Activated T-cell treated with anti-CD3 and anti-CD28 coated beads, Interleukin-2, amount 50 U/mL, for 4 hours (primary cell): ENCODE measurements around the gene LHB. TPM values are rescaled to one million over a fixed set of nuclear protein-coding genes. Genes with fewer than 3 reads are reported as not detected.
"Not testable (repeated sequence)": the region's sequence is repeated elsewhere in the genome, so short reads cannot be mapped to it uniquely, and the experiment has no call there.

Source experiments
- ATAC-seq, 2 donors: fragments of 200-7000 bp; cut with Tn5 transposase; one replicate each; pipeline ENCODE4 v1.10.0; 2021
- DNase-seq: peaks from one replicate; pipeline ENCODE4 v3.0.0-alpha.2; 2020
- H3K27me3 Mint-ChIP-seq: one replicate; pipeline ENCODE4 v1.8.0; 2021; ENCODE audit warnings: low read depth, mixed read lengths
- H3K36me3 Mint-ChIP-seq: one replicate; pipeline ENCODE4 v1.8.0; 2022; ENCODE audit warnings: mixed read lengths; ENCODE audit not compliant: insufficient read depth
- H3K4me1 Mint-ChIP-seq: one replicate; pipeline ENCODE4 v1.8.0; 2021; ENCODE audit warnings: low read depth, mixed read lengths
- H3K4me3 Mint-ChIP-seq: one replicate; pipeline ENCODE4 v1.8.0; 2021; ENCODE audit warnings: mild to moderate bottlenecking, moderate library complexity, mixed read lengths
- H3K9me3 Mint-ChIP-seq: one replicate; pipeline ENCODE4 v1.8.0; 2021; ENCODE audit warnings: mixed read lengths
- total RNA-seq, 3 donors: library from RNA; stranded (reverse); gene quantifications; one replicate each; pipeline ENCODE4 v1.2.1, GENCODE V29; 2021

Gene LHB
- total RNA-seq, 3 donors from 2014 or later, result not detected

DNA sequence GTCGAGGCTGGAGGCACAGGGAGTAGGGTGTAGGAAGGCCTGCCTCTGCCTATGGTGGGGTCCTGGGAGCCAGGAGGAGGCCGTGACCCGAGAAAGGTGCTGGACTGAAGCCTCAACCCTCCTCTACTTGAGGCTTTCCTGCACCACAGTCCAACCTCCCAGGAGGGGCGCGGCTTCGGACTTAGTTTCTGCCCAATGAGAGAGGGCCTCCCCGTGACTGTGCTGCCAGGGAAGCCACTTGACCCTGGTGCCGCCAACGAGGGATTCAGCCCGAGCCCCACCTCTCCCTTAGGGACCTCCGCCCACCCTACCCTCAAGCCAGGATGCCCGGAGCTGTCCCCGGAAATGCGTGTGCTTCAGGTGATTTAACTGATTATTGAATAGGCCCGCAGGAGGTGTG, 7.3 kb upstream of the LHB start, which contains the start of gene CGB3:
TSS of gene CGB3 (minus strand) at position 101 of the 400 bp plus-strand sequence. CDS start 362 bp downstream, outside the sequence.
- not testable (repeated sequence) for H3K36me3 Mint-ChIP-seq, ATAC-seq, H3K9me3 Mint-ChIP-seq, H3K27me3 Mint-ChIP-seq, DNase-seq, H3K4me1 Mint-ChIP-seq, H3K4me3 Mint-ChIP-seq

- no peak overlapping the region for H3K4me3 Mint-ChIP-seq
- ATAC-seq (no peak), DNase-seq (no peak)
- peaks cover 3% of the 10 kb centered on the region for H3K27me3 Mint-ChIP-seq
- H3K36me3 Mint-ChIP-seq, result no peaks in the 10 kb centered on the region
- H3K9me3 Mint-ChIP-seq, result no peaks in the 10 kb centered on the region
- H3K4me1 Mint-ChIP-seq, result peaks cover 18% of the 10 kb centered on the region
These were observed 5.2 kb upstream of the LHB start for GRCh38 chr19:49022116-49022515.

DNA sequence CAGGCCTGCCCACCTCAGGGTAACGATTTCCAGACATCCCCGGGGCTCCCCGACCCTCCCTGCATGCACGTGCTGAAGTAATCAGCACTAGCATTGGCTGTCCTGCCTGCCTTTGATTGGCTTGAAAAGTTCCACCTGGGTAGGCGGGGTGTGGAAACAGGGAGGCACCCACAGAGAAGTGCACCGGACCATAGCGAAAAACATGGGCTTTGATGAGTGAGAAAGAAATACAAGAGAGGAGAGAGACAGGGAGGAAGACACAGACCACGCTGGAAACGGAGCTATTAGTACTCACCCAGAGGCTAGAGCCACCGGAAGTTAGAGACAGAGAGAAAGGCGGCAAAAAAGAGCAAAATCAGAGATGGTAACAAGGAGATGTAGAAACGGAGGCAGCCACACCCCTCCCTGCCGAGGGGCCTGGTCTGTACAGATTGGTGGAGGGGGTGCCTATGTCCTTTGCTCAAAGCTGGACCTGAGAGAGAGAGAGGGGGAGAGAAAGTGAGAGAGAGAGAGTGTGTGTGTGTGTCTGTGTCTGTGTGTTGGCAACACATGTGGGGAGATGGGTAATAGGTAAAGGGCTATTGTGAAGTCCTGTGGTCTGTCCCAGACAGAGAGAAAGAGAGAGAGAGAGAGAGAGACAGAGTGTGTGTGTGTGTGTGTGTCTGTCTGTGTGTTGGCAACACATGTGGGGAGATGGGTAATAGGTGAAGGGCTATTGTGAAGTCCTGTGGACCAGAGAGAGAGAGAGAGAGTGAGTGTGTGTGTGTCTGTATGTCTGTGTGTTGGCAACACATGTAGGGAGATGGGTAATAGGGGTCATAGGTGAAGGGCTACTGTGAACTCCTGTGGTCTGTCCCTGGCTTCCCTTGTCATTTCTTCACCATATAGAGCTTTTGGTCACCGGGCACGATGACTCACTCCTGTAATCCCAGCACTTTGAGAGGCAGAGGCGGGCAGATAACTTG, 4.3 kb upstream of the LHB start:
- ATAC-seq, result no peak
- Mint-ChIP-seq H3K4me3 (no peak overlapping the region), H3K4me1 (peaks cover 18% of the 10 kb centered on the region), H3K9me3 (no peaks in the 10 kb centered on the region), H3K36me3 (no peaks in the 10 kb centered on the region), H3K27me3 (peaks cover 3% of the 10 kb centered on the region)
- no peak for DNase-seq

- H3K4me3 Mint-ChIP-seq, result no peak overlapping the region
- H3K36me3 Mint-ChIP-seq, result peaks cover 2% of the 10 kb centered on the region
- peaks cover 3% of the 10 kb centered on the region for H3K27me3 Mint-ChIP-seq
- peaks cover 18% of the 10 kb centered on the region for H3K4me1 Mint-ChIP-seq
- ATAC-seq, result no peak
- no peak for DNase-seq
- H3K9me3 Mint-ChIP-seq, result no peaks in the 10 kb centered on the region
These were observed 3.5 kb upstream of the LHB start for GRCh38 chr19:49020342-49020741.

- peak; percentile 38 to 59 for ATAC-seq
- H3K4me1 Mint-ChIP-seq, result peaks cover 18% of the 10 kb centered on the region
- peak overlapping the region; percentile 77 for H3K4me3 Mint-ChIP-seq
- peaks cover 2% of the 10 kb centered on the region for H3K36me3 Mint-ChIP-seq
- H3K27me3 Mint-ChIP-seq, result peaks cover 3% of the 10 kb centered on the region
- peak; percentile 65 for DNase-seq
- no peaks in the 10 kb centered on the region for H3K9me3 Mint-ChIP-seq
These were observed 2.5 kb upstream of the LHB start for GRCh38 chr19:49019242-49019932.

GRCh38 chr19:49018388-49019241, 1.7 kb upstream of the LHB start:
- not testable (repeated sequence) for DNase-seq, H3K36me3 Mint-ChIP-seq, H3K9me3 Mint-ChIP-seq, H3K27me3 Mint-ChIP-seq, ATAC-seq
- peak overlapping the region; percentile 77 for H3K4me3 Mint-ChIP-seq
- peaks cover 18% of the 10 kb centered on the region for H3K4me1 Mint-ChIP-seq

DNA sequence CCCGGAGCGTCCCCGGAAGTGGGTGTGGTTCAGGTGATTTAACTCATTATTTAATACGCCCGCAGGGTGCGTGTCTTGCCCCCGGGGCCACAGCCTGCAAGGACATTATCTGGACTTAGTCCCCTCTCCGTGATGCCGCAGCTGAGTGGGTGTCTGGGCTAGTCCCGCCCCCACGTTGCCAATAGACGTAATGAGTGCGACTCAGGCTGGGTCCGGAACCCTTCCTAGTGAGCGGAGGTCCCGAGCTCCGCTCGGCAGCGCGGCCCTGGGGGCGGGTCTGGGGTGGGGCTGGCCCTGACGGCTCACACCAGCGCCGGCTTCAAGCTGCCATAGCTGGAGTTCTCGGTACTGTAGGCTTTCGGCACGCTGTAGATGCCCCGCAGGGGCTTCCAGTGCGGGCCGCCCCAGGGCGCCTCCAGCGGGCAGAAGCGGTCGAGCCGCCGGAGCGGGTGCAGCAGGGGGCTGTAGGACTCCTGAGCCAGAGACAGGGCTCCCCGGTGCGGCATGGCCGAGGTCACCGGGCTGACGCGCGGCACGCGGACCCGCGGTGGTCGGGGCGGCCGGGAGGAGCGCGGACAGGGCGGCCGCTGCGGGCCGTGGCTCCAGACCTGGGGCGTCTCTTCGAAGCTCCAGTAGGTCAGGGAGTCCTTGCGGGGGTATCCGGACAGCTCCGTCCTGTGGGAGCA, 918 bp upstream of the LHB start:
- DNase-seq, result peak; percentile 57
- peaks cover 3% of the 10 kb centered on the region for H3K27me3 Mint-ChIP-seq
- peaks cover 5% of the 10 kb centered on the region for H3K36me3 Mint-ChIP-seq

DNA sequence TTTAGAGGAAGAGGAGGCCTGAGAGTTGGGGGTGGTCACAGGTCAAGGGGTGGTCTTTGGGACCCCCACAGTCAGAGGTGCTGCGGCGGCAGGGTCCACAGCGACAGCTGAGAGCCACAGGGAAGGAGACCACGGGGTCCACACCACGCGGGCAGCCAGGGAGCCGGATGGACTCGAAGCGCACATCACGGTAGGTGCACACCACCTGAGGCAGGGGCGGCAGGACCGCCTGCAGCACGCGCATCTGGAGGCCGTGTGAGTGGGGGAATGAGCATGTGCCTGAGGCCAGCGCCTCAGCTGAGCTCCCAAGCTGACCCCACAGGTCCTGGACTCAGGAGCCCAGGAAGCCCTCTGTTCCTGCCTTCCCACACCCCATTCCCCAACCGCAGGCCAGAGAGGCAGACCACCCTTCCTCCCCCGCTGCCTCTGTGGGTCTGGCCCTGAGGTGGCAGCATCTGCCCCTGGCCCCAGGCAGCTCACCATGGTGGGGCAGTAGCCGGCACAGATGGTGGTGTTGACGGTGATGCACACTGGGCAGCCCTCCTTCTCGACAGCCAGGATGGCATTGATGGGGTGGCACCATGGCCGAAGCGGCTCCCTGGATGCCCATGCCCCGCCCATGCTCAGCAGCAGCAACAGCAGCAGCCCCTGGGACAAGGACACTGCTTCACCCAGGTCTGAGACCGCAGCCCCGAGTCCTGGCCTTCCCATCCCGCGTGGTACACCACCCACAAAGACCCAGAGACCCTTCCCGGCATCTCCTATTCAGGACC, 638 bp downstream of the LHB start:
- ATAC-seq, result no peak
- H3K4me1 Mint-ChIP-seq, result peaks cover 17% of the 10 kb centered on the region
- H3K36me3 Mint-ChIP-seq, result peaks cover 5% of the 10 kb centered on the region
- no peak for DNase-seq
- no peaks in the 10 kb centered on the region for H3K9me3 Mint-ChIP-seq
- H3K4me3 Mint-ChIP-seq, result no peak overlapping the region
- peaks cover 3% of the 10 kb centered on the region for H3K27me3 Mint-ChIP-seq

More for the DNA sequence above, 918 bp upstream of the LHB start:
- H3K4me1 Mint-ChIP-seq, result peaks cover 18% of the 10 kb centered on the region
- peak overlapping the region; percentile 77 for H3K4me3 Mint-ChIP-seq
- peak; percentile 85 to 88 for ATAC-seq
- H3K9me3 Mint-ChIP-seq, result no peaks in the 10 kb centered on the region

GRCh38 chr19:49014870-49015255, 2.0 kb downstream of the LHB start:
- no peaks in the 10 kb centered on the region for H3K9me3 Mint-ChIP-seq
- peaks cover 8% of the 10 kb centered on the region for H3K36me3 Mint-ChIP-seq
- no peak overlapping the region for H3K4me3 Mint-ChIP-seq
- peaks cover 3% of the 10 kb centered on the region for H3K27me3 Mint-ChIP-seq
- ATAC-seq (no peak), DNase-seq (no peak)
- H3K4me1 Mint-ChIP-seq, result peaks cover 10% of the 10 kb centered on the region

DNA sequence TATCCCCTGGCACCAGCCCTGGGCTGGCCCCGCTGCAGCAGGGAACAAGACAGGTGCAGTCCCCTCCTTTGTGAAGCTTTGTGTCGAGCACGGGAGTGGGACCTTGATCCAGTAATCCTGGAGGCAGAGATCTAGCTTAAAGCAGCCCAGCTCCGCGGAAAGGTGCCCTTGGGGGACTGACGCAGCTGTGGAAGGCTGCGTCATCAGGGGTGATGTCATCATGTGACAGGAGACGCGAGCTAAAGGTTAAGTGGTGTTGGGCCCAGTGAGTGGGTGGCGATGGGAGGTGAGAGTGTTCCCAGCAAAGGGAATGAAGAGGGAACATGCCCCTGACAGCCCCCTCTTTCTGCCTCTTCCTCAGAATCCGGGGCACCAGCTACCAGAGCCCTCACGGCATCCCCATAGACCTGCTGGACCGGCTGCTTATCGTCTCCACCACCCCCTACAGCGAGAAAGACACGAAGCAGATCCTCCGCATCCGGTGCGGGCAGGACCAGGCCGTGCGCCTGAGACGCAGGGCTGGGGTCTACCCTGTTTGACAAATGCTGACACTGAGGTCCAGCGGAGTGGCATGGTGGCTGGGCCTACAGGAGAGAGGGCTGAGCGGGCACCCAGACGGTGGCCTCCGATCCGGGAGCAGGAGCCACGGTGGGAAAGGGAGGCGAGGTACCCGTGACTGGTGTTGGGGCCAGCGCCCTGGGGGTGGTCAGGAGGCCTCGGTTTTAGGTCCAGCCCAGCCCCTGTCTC, 2.6 kb downstream of the LHB start:
- H3K4me1 Mint-ChIP-seq, result peaks cover 9% of the 10 kb centered on the region
- ATAC-seq (no peak), DNase-seq (no peak)
- peaks cover 8% of the 10 kb centered on the region for H3K36me3 Mint-ChIP-seq
- no peak overlapping the region for H3K4me3 Mint-ChIP-seq
- H3K9me3 Mint-ChIP-seq, result no peaks in the 10 kb centered on the region
- no peaks in the 10 kb centered on the region for H3K27me3 Mint-ChIP-seq

GRCh38 chr19:49011194-49011593, 5.7 kb downstream of the LHB start:
- Mint-ChIP-seq H3K4me3 (no peak overlapping the region), H3K9me3 (no peaks in the 10 kb centered on the region), H3K36me3 (peaks cover 8% of the 10 kb centered on the region), H3K27me3 (no peaks in the 10 kb centered on the region), H3K4me1 (no peaks in the 10 kb centered on the region)
- ATAC-seq, result no peak
- DNase-seq, result no peak

DNA sequence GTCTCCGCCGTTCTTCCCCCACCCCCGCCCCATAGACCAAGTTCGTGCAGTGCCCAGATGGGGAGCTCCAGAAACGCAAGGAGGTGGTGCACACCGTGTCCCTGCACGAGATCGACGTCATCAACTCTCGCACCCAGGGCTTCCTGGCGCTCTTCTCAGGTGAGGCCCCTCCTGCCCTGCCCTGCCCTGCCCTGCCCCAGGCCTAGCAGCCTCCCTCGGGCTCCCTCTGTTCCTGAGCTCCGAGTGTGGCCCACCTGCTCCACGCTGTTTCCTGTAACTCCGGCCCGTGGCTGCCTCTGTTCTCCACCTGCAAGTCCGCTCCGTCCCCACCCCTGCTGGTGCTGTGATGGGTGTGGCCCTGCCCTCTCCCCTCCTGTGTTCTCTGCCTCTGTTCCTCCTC, 6.4 kb downstream of the LHB start:
- no peak for ATAC-seq
- H3K36me3 Mint-ChIP-seq, result peaks cover 7% of the 10 kb centered on the region
- no peaks in the 10 kb centered on the region for H3K27me3 Mint-ChIP-seq
- no peak for DNase-seq
- H3K4me3 Mint-ChIP-seq, result no peak overlapping the region
- no peaks in the 10 kb centered on the region for H3K9me3 Mint-ChIP-seq
- no peaks in the 10 kb centered on the region for H3K4me1 Mint-ChIP-seq
